HPDE6-E6E7 (cell line): ENCODE measurements around the gene CIRBP.

Source experiments
- DNase-seq: peaks from one replicate; pipeline ENCODE4 v3.0.0; 2011; ENCODE audit warnings: missing footprints; ENCODE audit errors: extremely low spot score

CIRBP gene

DNA sequence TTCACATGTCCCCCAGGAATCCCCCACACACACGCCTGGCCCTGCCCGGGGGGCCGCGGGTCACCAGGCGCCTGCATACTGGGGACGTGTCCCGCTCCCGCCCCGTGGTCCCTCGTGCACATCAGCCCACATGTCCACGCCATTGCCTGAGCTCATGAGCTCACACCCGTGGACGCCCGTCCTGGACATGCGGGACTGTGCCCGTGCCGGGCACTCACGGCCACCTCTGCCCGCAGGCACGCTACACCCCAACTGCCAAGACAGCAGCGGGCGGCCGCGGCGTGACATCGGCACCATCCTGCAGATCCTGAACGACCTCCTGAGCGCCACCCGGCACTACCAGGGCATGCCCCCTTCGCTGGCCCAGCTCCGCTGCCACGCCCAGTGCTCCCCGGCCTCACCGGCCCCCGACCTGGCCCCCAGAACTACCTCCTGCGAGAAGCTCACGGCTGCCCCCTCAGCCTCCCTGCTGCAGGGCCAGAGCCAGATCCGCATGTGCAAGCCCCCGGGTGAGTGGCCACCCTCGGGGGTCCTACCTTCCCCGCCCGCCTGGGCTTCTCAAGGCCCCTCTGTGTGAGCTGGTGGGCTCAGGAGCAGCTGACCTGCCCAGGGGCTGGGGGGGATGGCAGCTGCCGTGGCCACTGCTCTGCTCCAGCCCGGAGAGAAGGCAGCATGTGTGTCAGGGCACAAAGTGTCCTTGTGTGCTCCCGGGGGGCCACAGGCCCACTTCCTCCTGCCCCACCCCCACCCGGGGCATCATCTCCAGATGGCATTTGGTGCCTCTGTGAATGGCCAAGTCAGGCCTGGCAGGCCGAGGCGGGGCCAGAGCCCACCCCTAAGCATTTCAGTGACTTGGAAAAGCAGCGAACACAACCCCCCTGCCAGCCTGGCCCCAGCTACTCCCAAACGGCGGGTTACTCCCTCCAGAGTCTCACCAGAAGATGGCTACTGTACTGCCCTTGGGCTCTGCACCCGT is 13.7 kb upstream of the CIRBP start:
- no peak for DNase-seq

DNA sequence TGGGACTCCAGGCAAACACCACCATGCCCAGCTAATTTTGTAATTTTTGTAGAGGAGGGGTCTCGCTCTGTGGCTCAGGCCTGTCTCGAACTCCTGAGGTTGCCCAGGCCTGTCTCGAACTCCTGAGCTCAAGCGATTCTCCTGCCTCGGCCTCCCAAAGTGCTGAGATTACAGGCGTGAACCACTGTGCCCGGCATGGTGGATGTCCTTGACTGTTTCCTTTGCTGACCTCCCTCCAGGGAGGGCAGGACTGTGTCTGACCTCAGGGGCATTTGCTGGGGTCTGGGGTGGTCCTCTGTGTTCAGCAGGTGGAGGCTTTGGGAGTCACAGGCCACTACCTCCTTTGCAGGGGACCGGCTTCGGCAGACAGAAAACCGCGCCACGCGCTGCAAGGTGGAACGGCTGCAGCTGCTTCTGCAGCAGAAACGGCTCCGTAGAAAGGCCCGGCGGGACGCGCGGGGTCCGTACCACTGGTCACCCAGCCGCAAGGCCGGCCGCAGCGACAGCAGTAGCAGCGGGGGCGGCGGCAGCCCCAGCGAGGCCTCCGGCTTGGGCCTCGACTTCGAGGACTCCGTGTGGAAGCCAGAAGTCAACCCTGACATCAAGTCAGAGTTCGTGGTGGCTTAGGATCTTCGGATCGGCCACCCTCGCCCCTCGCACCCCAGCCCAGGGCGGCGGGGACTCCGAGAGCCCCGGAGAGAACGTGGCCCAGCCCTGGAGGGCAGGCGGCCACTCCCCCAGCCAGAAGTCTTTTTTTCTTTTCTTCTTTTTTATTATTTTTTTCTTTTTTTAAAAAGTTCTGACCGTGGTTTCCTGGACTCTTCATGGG is 12.3 kb upstream of the CIRBP start:
- DNase-seq = no peak

DNA sequence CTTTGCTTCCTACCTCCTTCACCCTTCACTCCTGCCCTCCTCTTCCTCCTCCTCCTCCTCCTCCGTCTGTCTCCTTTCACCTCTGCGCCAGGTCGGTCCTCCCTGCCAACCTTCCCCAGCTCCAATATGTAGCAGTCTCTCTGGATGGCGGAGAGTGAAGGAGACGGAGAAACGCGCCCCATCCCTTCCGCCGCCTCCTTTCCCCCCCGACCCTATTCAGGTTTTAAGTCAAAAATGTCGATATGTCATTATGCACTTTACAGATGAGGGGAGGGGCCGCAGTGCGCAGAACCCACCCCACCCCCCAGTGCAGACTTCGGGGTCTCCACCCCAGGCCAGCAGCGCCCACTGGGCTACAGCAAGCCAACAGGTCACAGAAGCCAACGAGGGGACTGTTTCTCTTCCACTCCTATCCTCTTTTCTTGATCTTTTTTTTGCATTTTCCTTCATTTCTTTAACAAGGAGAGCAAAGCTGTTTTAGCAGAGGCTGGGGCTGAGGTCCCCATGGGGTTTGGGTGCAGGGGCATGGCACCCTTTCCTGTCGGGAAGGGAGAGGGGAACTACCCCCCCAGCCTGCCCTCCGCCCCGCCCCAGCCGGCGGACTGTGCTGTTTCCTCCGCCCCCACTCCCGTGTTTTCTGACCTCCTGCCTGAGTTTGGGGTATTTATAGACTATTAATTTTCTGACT is 11.5 kb upstream of the CIRBP start:
- DNase-seq = no peak

GRCh38 chr19:1258163-1258492 is 11.0 kb upstream of the CIRBP start:
- DNase-seq = no peak

GRCh38 chr19:1258707-1259205 is 10.4 kb upstream of the CIRBP start:
- DNase-seq = no peak

- DNase-seq = no peak
These were observed 9.8 kb upstream of the CIRBP start for GRCh38 chr19:1259206-1259875.

- DNase-seq = no peak
These were observed 9.0 kb upstream of the CIRBP start for GRCh38 chr19:1259876-1260748.

DNA sequence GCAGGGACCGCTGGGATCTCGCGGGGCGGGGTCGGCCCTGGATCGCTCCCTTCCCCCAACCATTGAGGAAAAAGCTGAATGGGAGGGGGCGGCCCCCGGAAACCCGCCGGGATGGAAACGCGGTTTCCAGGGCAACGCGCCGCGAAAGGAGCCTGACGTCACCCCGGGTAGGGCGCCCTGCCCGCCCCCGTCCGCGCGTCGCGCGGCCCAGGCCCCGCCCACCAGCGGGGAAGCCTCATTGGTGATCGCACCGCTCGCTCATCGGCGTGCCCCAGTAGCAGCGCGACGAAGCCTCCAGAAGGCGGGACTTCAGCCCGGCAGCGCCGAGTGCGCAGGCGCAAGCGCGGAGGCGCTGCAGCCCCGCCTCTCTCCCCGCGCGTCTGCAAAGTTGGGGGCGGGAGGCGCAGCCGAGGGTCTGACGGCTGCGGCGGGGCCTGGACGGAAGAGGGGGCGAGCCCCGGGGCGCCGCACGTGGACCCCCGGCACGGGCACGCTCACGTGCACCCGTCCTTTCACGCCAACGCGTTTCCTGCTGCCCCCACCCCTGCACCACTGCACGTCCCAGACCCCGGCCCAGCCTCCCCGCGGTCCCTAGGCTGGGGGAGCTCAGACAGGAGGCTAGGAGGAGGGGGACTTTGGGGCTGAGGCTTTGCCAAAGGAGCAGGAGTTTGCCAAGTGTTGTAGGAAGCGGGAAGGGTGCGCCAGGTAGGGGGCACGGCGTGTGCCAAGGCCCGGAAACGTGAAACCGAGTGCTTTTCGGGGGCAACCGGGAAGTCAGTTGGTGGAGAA is 8.2 kb upstream of the CIRBP start:
- DNase-seq = peak; percentile 86

DNA sequence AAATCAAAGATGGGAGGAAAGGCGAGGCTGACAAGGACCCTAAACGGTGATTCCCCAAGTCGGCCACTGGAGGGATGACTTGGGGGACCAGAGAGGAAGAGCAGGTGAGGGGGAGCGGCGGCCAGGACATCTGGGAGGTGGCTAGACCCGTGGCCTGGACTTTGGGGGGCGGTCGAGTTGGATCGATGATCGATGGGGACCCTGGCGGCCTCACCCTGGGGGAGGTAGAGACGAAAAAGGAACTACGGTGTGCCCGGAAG is 7.7 kb upstream of the CIRBP start:
- no peak for DNase-seq

- no peak for DNase-seq
These were observed 7.1 kb upstream of the CIRBP start for GRCh38 chr19:1261798-1262622.

- no peak for DNase-seq
These were observed 6.5 kb upstream of the CIRBP start for GRCh38 chr19:1262623-1263123.

GRCh38 chr19:1263188-1263587 is 5.9 kb upstream of the CIRBP start:
- DNase-seq = no peak

GRCh38 chr19:1264801-1265614 is 4.1 kb upstream of the CIRBP start:
- DNase-seq = no peak

- no peak for DNase-seq
These were observed 3.5 kb upstream of the CIRBP start for GRCh38 chr19:1265615-1266128.

DNA sequence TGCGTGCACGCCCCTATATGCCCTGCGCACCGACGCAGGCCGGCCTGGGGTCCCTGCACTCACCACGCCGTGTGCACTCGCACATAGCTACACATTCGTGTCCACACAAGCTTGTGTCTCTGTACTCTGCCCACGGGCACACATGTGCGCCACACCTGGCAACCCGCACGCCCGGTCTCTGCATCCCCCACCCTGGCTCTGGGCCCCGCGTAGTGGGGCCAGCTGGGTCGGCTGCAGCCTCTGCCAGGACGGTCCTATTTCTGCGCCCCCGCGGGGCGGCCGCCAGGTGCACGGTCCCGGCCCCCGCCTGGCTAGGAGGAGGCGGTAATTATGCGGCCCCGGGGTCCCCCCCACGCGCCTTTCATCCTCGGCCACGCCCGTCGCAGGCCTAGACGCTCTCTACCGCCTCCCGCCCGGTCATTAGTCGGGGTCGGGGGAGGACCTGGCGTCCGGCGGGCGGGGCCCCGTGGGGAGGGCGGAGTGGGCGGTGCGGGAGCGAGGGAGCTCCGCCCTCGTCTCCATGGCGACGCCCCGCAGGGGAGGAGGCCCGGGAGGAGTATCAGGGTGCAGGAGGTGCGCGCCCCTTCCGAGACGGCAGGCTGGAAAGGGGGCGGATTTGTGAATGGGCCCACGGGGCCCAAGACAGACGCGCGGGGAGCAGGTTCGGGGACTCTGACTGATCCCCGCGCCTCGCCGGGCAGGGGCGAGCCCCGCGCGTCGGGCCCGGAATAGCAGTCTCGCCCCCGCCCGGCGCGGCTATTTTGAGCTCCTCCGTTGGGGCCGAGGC is 2.8 kb upstream of the CIRBP start:
- no peak for DNase-seq

DNA sequence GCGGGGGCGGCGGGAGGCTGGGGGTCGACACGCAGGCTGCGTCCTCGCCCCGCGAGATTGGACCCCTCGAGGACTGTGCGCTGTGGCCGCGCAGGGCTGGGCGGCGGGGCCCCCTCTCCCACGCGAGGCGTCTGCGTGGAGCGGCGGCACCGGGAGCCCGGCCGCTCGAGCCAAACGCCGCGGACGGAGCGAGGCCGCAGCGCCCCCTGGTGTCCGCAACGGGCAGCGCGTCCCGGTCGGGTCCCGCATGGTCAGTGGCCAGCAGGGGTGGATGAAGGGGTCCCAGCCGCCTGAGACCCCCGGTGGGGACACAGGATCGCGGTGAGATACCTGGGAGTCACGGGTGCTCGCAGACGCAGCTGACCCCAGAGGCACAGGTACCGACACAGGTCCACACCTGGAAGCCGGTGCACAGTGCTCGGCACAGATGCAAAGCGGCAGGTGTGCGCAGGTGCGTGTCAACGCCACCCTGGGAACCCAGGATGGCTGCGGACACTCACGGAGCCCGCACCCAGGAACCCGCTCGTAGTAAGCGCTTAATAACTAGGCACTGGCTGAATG is 2.1 kb upstream of the CIRBP start:
- DNase-seq = no peak
